Body of pancreas (tissue), 4 donors: Measurements from ENCODE around the gene UCK2. TPM values are rescaled to one million over a fixed set of nuclear protein-coding genes. Genes with fewer than 3 reads are reported as not detected.

Experiments
- ATAC-seq: fragments of 150-250 bp; one replicate; pipeline ENCODE4 v1.9.1; 2016
- DNase-seq, 4 donors: peaks; one replicate each; pipeline ENCODE4 v3.0.0-alpha.2; 2019
- H3K27ac ChIP-seq, 4 donors: fragments of 200-600 bp; sonication (generic); 1 replicate in 3 of 4; 2 replicates in 1 of 4; pipeline versions ENCODE4 v1.5.1 to v1.6.1; 2016 to 2019; ENCODE audit warnings: mild to moderate bottlenecking in 1 of 4, mixed read lengths in 1 of 4, moderate library complexity in 1 of 4
- H3K27me3 ChIP-seq, 2 donors: fragments of 200-600 bp; sonication (generic); one replicate each; pipeline ENCODE4 v1.6.0; 2016; ENCODE audit warnings: mild to moderate bottlenecking in 1 of 2
- H3K36me3 ChIP-seq, 2 donors: fragments of 200-600 bp; sonication (generic); replicated peaks in 1 of 2; 2 replicates each; pipeline ENCODE4 v1.5.1; 2016; ENCODE audit warnings: low read depth in 2 of 2; ENCODE audit not compliant: insufficient read depth in 1 of 2
- H3K4me1 ChIP-seq: fragments of 200-600 bp; sonication (generic); one replicate; pipeline ENCODE4 v1.6.0; 2016
- H3K4me3 ChIP-seq, 2 donors: fragments of 200-600 bp; sonication (generic); 1 replicate in 1 of 2; 2 replicates in 1 of 2; pipeline ENCODE4 v1.5.1; 2016 to 2019
- H3K9me3 ChIP-seq, 3 donors: fragments of 200-600 bp; sonication (generic); 1 replicate in 2 of 3; 2 replicates in 1 of 3; pipeline ENCODE4 v1.5.1; 2016
- POLR2A ChIP-seq, 3 donors: fragments of 450-650 bp; IDR thresholded peaks; one replicate each; pipeline ENCODE4 v1.6.1; 2016; ENCODE audit warnings: antibody characterized with exemption in 3 of 3, mild to moderate bottlenecking in 2 of 3
- WGBS, 2 donors: methylation state at CpG; one replicate each; pipeline ENCODE4 v1.1.5; 2017; 5-methylcytosine and 5-hydroxymethylcytosine counted together
- intact Hi-C: fragments of 100-400 bp; cut with DNase I; formaldehyde crosslinking; loops from one replicate; pipeline ENCODE4 v1.15.1; 2023
- total RNA-seq, 2 donors: library from RNA; depleted of rRNA; stranded (reverse); fragments of >200 nt; gene quantifications; one replicate each; pipeline ENCODE4 v1.1.0, GENCODE V29; 2016
- TF ChIP-seq, protein P1 (sequence below), 7 experiments: fragments of 450-650 bp in 4 of 7; fragments of 200-600 bp in 3 of 7; sonication (generic) in 3 of 7; IDR thresholded peaks; one replicate each; pipeline ENCODE4 v1.5.1; 2016 to 2019; ENCODE audit warnings: antibody characterized with exemption in 7 of 7

Gene UCK2
- total RNA-seq, 2 donors from 2014 or later: 23.3 to 27.4 TPM

DNA sequence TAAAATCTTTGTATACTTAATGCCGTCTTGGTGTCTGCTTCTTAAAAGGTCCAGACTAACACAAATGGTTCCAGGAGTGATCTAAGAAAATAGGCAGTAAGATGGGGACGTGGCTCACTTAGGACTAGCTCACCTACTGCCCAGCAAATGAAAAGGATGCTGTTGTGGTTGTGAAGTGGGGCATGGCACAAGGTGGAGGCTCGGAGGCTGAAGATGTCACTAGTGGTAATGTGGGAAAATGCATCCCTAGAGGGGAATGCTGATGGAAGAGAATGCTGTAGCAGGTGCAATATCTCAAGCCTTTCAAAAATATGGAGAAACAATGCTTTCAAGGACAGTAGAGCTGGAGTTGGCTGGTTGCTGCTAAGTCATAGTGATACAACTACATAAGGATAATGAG, 11.3 kb upstream of the UCK2 start:
- 64 to 77% methylated on average over 3 of the region's 3 CpGs for WGBS, 2 donors
- DNase-seq: no peak
- no peak for ATAC-seq
- H3K27me3 ChIP-seq: no peaks in the 10 kb centered on the region
- intact Hi-C loops: no loop called here
- H3K27ac ChIP-seq: no peak overlapping the region
- H3K36me3 ChIP-seq: no peaks in the 10 kb centered on the region
- TF ChIP-seq, protein P1, sequence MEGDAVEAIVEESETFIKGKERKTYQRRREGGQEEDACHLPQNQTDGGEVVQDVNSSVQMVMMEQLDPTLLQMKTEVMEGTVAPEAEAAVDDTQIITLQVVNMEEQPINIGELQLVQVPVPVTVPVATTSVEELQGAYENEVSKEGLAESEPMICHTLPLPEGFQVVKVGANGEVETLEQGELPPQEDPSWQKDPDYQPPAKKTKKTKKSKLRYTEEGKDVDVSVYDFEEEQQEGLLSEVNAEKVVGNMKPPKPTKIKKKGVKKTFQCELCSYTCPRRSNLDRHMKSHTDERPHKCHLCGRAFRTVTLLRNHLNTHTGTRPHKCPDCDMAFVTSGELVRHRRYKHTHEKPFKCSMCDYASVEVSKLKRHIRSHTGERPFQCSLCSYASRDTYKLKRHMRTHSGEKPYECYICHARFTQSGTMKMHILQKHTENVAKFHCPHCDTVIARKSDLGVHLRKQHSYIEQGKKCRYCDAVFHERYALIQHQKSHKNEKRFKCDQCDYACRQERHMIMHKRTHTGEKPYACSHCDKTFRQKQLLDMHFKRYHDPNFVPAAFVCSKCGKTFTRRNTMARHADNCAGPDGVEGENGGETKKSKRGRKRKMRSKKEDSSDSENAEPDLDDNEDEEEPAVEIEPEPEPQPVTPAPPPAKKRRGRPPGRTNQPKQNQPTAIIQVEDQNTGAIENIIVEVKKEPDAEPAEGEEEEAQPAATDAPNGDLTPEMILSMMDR (IDR thresholded peaks at IDR 0.05): no peak
- TF ChIP-seq POLR2A (IDR thresholded peaks at IDR 0.05): no peak
- no peaks in the 10 kb centered on the region for H3K9me3 ChIP-seq
- no peaks in the 10 kb centered on the region for H3K4me1 ChIP-seq
- no peak overlapping the region for H3K4me3 ChIP-seq

GRCh38 chr1:165816826-165817497, 10.5 kb upstream of the UCK2 start:
- H3K9me3 ChIP-seq: no peaks in the 10 kb centered on the region
- no peaks in the 10 kb centered on the region for H3K4me1 ChIP-seq
- intact Hi-C loops: no loop called here
- H3K4me3 ChIP-seq: no peak overlapping the region
- no peak for TF ChIP-seq POLR2A (IDR thresholded peaks at IDR 0.05)
- TF ChIP-seq, protein P1 (IDR thresholded peaks at IDR 0.05): no peak
- no peaks in the 10 kb centered on the region for H3K27me3 ChIP-seq
- no peak for ATAC-seq
- no peak overlapping the region for H3K27ac ChIP-seq
- DNase-seq: no peak
- no peaks in the 10 kb centered on the region for H3K36me3 ChIP-seq
- 82% methylated on average over 13 of the region's 13 CpGs for WGBS, 2 donors

DNA sequence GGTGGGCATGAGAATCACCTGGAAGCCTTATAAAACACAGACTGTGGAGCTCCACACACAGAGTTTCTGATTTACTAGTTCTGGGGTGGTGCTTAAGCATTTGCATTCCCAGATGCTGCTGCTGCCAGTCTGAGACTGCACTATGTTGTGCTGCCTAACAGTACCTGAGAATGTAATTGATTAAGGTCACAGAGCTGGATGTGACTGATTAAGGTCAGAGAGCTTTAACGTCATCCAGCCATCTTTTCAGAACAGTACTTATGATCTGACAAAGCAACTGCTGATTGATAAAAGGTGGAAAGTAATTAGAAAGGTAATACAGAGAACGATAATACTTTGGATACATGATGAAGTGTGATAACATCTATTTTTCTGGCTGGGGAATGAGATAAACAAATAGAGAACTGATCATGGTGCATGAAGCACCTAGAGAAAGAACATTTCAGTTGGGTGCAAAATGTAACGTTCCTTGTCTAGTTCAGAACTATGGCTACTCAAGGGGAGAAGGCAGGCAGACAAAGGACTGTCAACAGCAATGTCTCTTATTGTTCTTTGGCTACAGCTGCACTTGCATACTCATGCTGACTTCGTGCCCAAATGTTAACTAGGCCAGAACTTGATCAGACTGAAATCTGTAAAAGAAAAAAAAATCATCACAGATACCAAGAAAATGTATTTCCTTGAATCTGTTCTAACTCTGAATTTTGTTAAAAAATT, 3.7 kb upstream of the UCK2 start:
- ATAC-seq: no peak
- intact Hi-C loops: no loop called here
- TF ChIP-seq POLR2A (IDR thresholded peaks at IDR 0.05): no peak
- Histone ChIP-seq H3K9me3 (no peaks in the 10 kb centered on the region), H3K27ac (no peak overlapping the region), H3K4me3 (no peak overlapping the region), H3K4me1 (peaks cover 7% of the 10 kb centered on the region), H3K36me3 (no peaks in the 10 kb centered on the region), H3K27me3 (no peaks in the 10 kb centered on the region)
- no peak for DNase-seq
- WGBS, 2 donors: 60 to 63% methylated on average over 4 of the region's 4 CpGs

GRCh38 chr1:165824269-165824643, 3.2 kb upstream of the UCK2 start:
- WGBS, 2 donors: 71 to 74% methylated on average over 1 of the region's 1 CpG
- peaks cover 9% of the 10 kb centered on the region for H3K4me1 ChIP-seq
- ATAC-seq (no peak), DNase-seq (no peak)
- intact Hi-C loops: no loop called here
- H3K4me3 ChIP-seq: no peak overlapping the region
- no peak for TF ChIP-seq POLR2A (IDR thresholded peaks at IDR 0.05)
- TF ChIP-seq, protein P1 (IDR thresholded peaks at IDR 0.05): no peak
- H3K9me3 ChIP-seq: no peaks in the 10 kb centered on the region
- no peak overlapping the region for H3K27ac ChIP-seq
- no peaks in the 10 kb centered on the region for H3K36me3 ChIP-seq
- H3K27me3 ChIP-seq: no peaks in the 10 kb centered on the region

DNA sequence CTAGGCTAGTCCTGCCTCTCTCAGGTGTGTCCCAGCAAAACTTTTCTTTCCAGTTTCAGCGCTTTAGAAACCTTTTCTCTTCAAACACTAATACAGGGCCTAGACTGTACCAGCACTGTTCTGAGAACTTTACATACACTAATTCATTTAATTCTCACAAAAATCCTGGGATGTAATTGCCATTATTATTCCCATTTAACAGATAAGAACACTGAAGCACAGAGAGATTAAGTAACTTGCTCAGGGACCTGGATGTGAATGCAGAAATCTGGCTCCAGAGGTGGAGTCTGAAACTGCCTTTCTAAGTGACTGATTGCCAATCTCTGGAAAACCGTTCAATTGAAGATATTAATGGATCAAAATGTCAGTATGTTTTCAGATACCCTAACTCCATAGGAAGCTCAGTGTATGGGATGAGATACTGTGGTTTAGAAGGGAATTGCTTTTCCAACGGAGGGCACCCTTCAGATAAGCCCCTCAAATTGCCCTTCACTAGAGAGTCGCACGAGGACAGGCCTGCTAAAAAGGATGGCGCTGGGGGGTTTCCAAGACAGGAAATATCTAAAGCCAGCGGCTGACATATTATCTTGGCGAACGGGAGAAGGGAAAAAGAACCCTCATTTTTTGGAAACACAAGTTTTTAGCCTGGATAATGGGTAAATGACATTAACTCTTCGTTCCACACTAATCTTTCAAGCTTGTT, 698 bp upstream of the UCK2 start:
- no peak for ATAC-seq
- intact Hi-C loops: no loop called here
- peak overlapping the region; percentile 88 to 94 (median 90) for H3K27ac ChIP-seq
- H3K4me3 ChIP-seq: peak overlapping the region in 1 of 2 donors; percentile 90
- TF ChIP-seq POLR2A (IDR thresholded peaks at IDR 0.05): no peak
- TF ChIP-seq, protein P1 (IDR thresholded peaks at IDR 0.05): no peak
- DNase-seq: no peak
- H3K36me3 ChIP-seq: no peaks in the 10 kb centered on the region
- 14 to 15% methylated on average over 10 of the region's 10 CpGs for WGBS, 2 donors
- H3K27me3 ChIP-seq: no peaks in the 10 kb centered on the region
- peaks cover 17% of the 10 kb centered on the region for H3K4me1 ChIP-seq
- H3K9me3 ChIP-seq: no peaks in the 10 kb centered on the region
